ENCODE measurements around the gene SNRK. TPM values are rescaled to one million over a fixed set of nuclear protein-coding genes. Genes with fewer than 3 reads are reported as not detected.

SNRK gene
- total RNA-seq, 1 donor from 2014 or later: 33.0 TPM

GRCh38 chr3:43270078-43270477 is 16.3 kb upstream of the SNRK start:
- no peak for ATAC-seq

GRCh38 chr3:43273416-43273815 is 12.9 kb upstream of the SNRK start:
- ATAC-seq: no peak

- ATAC-seq: no peak
Observed at GRCh38 chr3:43279082-43279481, 7.3 kb upstream of the SNRK start.

DNA sequence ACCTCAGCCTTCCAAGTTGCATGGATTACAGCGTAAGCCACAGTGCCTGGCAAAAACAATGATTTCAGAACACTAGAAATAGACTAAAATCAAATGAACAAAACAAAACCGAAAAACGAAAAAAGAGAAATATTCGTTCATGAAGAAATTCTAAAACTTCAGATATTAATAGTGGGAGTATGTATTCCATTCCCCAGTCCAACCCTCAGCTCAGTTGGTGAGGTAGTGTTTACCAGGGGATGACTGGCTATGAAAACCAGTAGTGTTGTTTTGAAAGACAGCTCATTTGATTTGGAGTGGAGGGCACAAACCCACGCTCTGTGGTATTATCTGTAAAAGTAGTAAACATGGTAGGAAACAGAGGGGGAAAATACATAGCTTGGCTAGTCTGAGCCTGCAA is 6.8 kb upstream of the SNRK start:
- ATAC-seq: no peak

GRCh38 chr3:43281020-43281419 is 5.3 kb upstream of the SNRK start:
- ATAC-seq: no peak

DNA sequence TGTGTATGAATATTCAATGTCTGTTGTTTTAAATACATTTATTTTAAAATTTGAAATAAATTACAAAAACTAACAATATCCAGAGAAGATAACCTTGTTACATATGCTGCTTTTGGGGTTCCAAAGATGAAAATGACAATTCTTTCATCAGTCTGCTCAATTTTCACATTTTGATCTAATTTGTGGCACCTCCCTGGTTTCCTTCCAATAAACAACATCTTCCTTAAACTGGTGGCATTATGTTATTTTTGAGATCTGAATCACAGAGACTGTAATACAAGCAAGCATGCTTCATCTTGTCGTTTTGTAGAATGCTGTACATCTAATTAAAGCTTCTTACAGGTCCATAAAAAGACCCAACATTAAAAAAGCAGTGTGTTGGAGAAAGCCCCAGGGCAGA is 2.2 kb upstream of the SNRK start:
- ATAC-seq: no peak

GRCh38 chr3:43285644-43286043 is 696 bp upstream of the SNRK start:
- no peak for ATAC-seq

DNA sequence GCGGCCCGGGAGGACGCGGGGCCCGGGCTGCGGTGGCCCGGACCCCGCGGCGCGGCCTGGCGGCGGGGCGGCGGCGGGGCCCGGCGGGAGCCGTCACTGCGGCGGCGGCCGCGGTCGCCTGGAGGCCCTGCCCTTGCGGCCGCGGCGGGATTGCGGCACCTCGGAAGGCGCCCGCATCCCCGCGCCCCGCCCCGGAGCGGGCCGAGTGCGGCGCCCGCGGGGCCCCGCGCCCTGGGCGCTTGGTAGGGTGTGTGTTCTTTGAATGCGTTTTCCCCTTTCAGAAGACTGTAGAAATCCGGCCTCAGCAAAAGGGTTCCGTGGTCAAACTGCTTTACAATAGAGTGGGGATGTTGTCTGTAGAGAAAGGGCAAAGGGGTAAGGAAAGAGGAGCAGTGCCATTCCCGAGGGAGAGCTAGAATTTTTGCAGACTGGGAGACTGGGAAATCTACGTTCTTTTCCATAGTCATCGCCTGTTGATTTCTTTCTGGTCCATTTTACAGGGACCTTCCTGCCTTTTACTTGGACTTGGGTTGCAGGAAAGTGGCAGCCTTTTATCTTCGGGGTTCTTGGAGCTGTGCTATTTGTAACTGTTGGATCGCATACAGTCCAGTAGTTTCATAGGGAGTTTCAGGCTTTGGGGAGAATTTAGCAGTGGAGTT is 630 bp downstream of the SNRK start:
- ATAC-seq: peak; percentile 28

DNA sequence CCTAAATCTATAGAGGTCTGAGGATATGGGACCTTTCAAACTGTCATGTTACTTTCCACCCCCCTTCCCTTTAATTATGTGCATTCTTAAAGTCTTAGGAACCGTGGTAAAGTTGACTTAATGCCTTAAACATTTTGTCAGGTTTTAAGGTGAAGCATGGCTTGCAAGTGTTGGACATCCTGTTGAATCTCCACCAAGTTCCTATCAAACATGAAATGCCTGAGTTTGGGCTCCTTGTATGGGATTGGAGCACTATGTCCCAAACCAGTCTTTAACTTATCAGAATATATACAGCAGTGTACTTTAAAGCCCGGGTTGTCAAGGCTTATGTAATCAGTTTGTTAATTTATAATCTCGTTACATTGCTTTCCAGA is 1.1 kb downstream of the SNRK start:
- ATAC-seq: no peak

DNA sequence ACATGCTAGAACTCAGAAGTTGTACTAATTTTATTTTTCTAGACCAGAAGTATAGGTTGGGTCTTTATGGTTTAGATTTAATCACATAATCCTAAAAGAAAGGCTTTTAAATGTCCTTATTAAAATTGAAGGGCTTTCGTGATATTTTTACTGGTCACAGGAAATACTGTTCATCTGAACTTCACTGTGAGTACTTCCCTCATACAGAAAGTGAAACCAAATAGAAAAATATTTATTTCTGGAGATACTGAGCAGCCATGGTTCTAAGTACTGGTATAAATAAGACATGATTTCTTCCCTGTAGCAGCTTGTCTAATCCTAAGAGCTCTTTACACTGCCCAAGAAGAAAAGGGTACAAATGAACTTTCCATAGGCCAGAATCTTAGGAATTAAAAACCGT is 2.0 kb downstream of the SNRK start:
- ATAC-seq: no peak

- no peak for ATAC-seq
Observed at GRCh38 chr3:43288850-43289249, 2.5 kb downstream of the SNRK start.

GRCh38 chr3:43289401-43289800 is 3.1 kb downstream of the SNRK start:
- no peak for ATAC-seq

- no peak for ATAC-seq
Observed at GRCh38 chr3:43289841-43290470, 3.6 kb downstream of the SNRK start.

GRCh38 chr3:43290956-43291355 is 4.6 kb downstream of the SNRK start:
- ATAC-seq: peak; percentile 15

- no peak for ATAC-seq
Observed at GRCh38 chr3:43291546-43291945, 5.2 kb downstream of the SNRK start.

DNA sequence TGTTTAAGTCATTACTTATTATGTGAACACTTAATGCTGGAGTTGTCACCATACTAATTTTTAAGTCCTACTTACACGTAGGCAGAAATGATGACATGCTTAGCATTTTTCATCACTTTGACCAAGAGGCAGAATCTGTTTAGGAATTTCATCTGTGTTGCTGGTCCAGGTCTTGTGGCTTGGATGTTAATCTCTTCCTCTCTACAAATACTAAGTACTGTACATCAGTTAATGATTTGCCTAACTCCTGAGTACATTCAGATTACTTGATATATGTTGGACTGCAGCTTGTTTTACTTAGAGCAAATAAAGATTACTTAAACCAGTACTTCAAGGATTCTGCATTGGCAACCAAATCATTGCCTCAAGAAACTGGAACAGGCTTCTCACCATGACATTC is 8.6 kb downstream of the SNRK start:
- no peak for ATAC-seq

- ATAC-seq: peak; percentile 71
Observed at GRCh38 chr3:43296565-43296964, 10.2 kb downstream of the SNRK start.

GRCh38 chr3:43298292-43298691 is 12.0 kb downstream of the SNRK start:
- peak; percentile 58 for ATAC-seq

DNA sequence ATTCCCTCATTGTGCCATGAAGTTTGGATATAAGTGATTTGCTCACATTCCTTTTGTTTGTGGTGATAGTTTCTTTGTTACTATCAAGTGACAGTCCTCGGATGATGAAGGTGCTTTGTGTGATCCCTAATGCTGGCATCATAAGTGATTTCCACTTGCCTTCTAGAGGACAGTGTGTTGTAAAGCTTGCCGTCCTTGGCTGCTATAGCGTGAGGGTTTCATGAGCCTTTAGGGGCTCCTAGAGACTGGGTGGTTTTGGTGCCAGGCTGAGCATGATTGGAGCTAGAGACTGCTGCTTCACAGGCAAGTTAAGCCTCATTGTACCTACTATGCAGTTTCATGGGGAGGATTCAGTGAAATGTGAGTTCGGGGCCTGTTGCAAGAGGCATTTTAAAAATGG is 12.4 kb downstream of the SNRK start:
- no peak for ATAC-seq

DNA sequence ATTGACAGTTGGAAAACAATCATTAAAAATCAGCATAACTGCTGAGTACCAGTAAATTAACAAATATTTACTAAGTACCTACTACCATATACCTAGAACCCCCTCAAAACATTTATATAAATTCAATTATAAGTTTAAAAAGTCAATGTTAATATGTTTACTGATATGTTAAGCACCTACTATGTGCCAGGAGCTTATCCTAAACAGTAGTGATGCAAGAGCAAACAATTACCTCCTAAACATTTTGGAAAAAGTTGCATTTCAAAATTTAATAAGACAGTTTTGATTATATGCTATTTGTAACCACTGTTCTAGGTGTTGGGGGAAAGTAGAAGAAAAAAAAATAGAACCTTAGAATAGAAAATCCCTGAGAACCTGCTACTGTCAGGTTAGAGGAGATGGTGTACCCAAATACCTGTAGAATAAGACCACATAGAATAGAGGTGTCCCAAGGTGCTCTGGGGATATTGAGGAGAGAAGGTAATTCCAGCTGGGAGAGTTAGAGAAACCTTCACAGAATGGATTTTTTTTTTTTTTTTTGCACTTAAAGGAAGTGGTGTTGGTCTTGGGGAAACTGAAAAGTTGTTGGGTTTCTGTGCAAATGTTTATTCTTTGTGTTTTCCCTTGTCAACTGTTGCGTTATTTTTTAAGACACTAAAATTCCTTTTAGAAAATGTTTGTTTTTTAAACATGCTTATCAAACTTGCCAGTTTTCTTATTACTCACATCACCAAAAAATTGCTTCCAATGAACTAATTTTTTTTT is 16.0 kb downstream of the SNRK start:
- no peak for ATAC-seq

DNA sequence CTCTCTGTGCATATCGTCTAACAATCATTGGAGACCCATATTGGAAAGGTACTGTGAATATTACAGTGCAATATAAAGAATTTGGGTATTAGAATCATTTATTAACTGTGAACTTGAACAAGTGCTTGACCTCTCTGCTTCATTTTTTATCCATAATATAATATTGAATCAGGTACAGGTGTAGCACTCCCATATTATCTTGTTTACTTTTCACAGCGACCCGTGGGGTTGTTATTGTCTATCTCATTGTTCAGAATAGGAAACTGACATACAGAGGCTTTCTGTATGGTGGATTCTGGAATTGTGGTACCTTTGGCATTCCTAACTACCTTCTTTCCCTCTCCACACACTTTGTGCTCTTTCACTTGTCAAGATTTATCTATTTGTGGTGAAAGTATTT is 17.8 kb downstream of the SNRK start:
- ATAC-seq: no peak

DNA sequence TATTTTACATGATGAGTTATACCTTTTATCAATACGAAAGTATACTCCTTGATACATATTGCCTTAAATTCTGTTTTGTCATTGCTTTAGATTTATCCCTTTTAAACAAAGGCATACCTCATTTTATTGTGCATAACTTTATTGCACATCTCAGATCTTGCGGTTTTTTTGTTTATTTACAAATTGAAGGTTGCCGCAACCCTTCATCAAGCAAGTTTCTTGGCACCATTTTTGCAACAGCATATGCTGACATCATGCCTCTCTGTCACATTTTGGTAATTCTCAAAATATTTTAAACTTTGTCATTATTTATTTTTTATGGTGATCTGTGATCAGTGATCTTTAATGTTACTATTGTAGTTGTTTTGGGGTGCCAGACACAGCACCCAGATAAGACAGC is 20.9 kb downstream of the SNRK start:
- ATAC-seq: no peak

- no peak for ATAC-seq
Observed at GRCh38 chr3:43307649-43308048, 21.3 kb downstream of the SNRK start.
